Raji (cell line): ENCODE measurements around the gene USP33.

Source experiments
- POLR2A ChIP-seq: IDR thresholded peaks from 2 replicates; pipeline ENCODE4 v1.6.1; 2011; ENCODE audit warnings: low read depth, low read length, control low read depth; ENCODE audit not compliant: insufficient read depth

Gene USP33

GRCh38 chr1:77759071-77760028 is at the start of gene USP33:
USP33 (minus strand) TSS chr1:77759852; CDS start chr1:77741697, 18,155 bp downstream.
- TF ChIP-seq POLR2A: peak; percentile 79

- no peak for TF ChIP-seq POLR2A
Measured at GRCh38 chr1:77803371-77803770, 43.7 kb upstream of the USP33 start.

GRCh38 chr1:77802026-77802425 is 42.4 kb upstream of the USP33 start:
- no peak for TF ChIP-seq POLR2A

GRCh38 chr1:77797991-77798390 is 38.3 kb upstream of the USP33 start:
- no peak for TF ChIP-seq POLR2A

GRCh38 chr1:77796695-77797405 is 37.2 kb upstream of the USP33 start:
- no peak for TF ChIP-seq POLR2A

GRCh38 chr1:77794550-77794949 is 34.9 kb upstream of the USP33 start:
- no peak for TF ChIP-seq POLR2A

GRCh38 chr1:77783141-77783540 is 23.5 kb upstream of the USP33 start:
- TF ChIP-seq POLR2A: no peak

GRCh38 chr1:77781683-77782082 is 22.0 kb upstream of the USP33 start:
- TF ChIP-seq POLR2A: no peak

- TF ChIP-seq POLR2A: peak; percentile 65
Measured at GRCh38 chr1:77779529-77780281, 20.1 kb upstream of the USP33 start, which contains the start of gene MIGA1. MIGA1 (plus strand) TSS chr1:77779649; CDS start chr1:77783253, 3,604 bp downstream.

GRCh38 chr1:77776007-77776700 is 16.5 kb upstream of the USP33 start:
- TF ChIP-seq POLR2A: no peak

- no peak for TF ChIP-seq POLR2A
Measured at GRCh38 chr1:77768006-77768405, 8.4 kb upstream of the USP33 start.

- TF ChIP-seq POLR2A: no peak
Measured at GRCh38 chr1:77762072-77762476, 2.4 kb upstream of the USP33 start.

GRCh38 chr1:77757603-77758002 is 2.0 kb downstream of the USP33 start:
- TF ChIP-seq POLR2A: no peak

GRCh38 chr1:77757066-77757584 is 2.5 kb downstream of the USP33 start:
- TF ChIP-seq POLR2A: no peak

GRCh38 chr1:77756052-77756754 is 3.4 kb downstream of the USP33 start:
- no peak for TF ChIP-seq POLR2A
